ENCODE data around the gene AFF3.

DNA sequence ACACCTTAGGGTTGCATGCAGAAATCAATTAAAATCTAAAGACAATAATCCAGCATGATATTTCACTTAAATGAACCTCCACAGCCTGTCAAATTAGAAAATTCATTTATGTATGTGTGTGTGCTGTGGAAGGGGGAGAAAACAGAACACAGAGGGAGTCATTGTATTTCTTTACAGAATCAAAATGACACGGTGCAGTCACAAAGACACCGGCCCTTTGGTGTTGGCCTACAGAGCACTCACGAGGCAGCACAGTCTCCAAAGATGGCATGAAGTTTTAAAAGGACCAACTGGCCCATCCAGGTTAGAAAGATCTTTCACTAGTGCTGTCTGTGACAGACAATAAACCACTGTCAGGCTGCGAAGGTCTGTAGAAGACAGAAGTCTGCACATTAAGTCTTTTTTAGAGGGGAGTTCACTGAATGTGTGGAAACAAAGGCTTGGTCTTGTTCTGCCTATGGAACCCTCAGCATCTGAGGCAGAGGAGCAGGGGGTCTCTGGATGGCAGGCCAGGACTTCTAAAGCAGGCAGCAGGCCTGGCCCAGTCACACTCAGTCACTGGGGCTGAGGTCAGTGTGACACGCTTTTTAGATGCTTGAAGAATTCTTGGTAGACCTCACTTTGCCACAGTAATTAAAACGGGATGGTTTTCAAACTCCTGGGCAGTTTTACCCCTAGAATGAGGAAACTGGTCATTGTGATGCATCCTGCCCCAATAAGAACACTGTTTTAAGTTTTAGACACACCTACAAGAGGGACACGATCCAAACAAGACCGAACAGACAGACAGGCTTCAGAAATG lies 184.9 kb downstream of the AFF3 start:
- TF ChIP-seq, protein P1, sequence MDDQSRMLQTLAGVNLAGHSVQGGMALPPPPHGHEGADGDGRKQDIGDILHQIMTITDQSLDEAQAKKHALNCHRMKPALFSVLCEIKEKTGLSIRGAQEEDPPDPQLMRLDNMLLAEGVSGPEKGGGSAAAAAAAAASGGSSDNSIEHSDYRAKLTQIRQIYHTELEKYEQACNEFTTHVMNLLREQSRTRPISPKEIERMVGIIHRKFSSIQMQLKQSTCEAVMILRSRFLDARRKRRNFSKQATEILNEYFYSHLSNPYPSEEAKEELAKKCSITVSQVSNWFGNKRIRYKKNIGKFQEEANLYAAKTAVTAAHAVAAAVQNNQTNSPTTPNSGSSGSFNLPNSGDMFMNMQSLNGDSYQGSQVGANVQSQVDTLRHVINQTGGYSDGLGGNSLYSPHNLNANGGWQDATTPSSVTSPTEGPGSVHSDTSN (IDR thresholded peaks at IDR 0.05; ENCODE audit: insufficient replicate concordance, low read depth, low read length), result no peak
- TF ChIP-seq, protein P2, sequence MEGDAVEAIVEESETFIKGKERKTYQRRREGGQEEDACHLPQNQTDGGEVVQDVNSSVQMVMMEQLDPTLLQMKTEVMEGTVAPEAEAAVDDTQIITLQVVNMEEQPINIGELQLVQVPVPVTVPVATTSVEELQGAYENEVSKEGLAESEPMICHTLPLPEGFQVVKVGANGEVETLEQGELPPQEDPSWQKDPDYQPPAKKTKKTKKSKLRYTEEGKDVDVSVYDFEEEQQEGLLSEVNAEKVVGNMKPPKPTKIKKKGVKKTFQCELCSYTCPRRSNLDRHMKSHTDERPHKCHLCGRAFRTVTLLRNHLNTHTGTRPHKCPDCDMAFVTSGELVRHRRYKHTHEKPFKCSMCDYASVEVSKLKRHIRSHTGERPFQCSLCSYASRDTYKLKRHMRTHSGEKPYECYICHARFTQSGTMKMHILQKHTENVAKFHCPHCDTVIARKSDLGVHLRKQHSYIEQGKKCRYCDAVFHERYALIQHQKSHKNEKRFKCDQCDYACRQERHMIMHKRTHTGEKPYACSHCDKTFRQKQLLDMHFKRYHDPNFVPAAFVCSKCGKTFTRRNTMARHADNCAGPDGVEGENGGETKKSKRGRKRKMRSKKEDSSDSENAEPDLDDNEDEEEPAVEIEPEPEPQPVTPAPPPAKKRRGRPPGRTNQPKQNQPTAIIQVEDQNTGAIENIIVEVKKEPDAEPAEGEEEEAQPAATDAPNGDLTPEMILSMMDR (IDR thresholded peaks at IDR 0.05 in 2 of 3, conservative IDR thresholded peaks at IDR 0.05 in 1 of 3; ENCODE audit: control insufficient read depth in 2 of 3, extremely low read depth in 1 of 3, insufficient read depth in 1 of 3, low read depth in 3 of 3, low read length in 3 of 3), result no peak
- TF ChIP-seq, protein P3, sequence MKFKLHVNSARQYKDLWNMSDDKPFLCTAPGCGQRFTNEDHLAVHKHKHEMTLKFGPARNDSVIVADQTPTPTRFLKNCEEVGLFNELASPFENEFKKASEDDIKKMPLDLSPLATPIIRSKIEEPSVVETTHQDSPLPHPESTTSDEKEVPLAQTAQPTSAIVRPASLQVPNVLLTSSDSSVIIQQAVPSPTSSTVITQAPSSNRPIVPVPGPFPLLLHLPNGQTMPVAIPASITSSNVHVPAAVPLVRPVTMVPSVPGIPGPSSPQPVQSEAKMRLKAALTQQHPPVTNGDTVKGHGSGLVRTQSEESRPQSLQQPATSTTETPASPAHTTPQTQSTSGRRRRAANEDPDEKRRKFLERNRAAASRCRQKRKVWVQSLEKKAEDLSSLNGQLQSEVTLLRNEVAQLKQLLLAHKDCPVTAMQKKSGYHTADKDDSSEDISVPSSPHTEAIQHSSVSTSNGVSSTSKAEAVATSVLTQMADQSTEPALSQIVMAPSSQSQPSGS (IDR thresholded peaks at IDR 0.05; ENCODE audit: low read length), result no peak
- TF ChIP-seq POLR2A (IDR thresholded peaks at IDR 0.05; ENCODE audit: low read depth, low read length), result no peak
- TF ChIP-seq SMC3 (IDR thresholded peaks at IDR 0.05; ENCODE audit: borderline replicate concordance, low read length), result no peak
- no peak for TF ChIP-seq CREB1 (IDR thresholded peaks at IDR 0.05; ENCODE audit: low read depth)

Measured in GM12878 (cell line).